ENCODE data around the gene LAMC1.

Gene LAMC1

DNA sequence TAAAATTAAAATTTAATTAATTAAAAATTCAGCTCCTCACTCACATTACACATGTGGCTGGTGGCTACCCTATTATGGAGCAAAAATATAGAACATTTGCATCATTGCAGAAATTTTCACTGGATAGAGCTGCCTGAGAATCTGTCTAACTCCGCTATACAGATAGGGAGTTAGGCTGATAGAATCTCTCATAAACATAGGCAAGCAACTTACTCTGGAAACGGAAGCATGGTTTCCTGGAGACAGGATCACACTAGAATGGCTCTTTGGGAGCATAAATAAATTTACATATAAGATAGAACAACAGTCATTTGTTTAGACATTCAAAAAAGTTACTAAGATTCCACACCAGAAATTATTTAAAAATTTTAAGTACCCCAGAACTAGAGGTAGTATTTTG lies 150.6 kb downstream of the LAMC1 start:
- no peak for DNase-seq (ENCODE audit: low read depth)
- in situ Hi-C loops (cut with HindIII; ENCODE audit: low sequenced_read_pairs): no loop called here
- TF ChIP-seq, protein P1, sequence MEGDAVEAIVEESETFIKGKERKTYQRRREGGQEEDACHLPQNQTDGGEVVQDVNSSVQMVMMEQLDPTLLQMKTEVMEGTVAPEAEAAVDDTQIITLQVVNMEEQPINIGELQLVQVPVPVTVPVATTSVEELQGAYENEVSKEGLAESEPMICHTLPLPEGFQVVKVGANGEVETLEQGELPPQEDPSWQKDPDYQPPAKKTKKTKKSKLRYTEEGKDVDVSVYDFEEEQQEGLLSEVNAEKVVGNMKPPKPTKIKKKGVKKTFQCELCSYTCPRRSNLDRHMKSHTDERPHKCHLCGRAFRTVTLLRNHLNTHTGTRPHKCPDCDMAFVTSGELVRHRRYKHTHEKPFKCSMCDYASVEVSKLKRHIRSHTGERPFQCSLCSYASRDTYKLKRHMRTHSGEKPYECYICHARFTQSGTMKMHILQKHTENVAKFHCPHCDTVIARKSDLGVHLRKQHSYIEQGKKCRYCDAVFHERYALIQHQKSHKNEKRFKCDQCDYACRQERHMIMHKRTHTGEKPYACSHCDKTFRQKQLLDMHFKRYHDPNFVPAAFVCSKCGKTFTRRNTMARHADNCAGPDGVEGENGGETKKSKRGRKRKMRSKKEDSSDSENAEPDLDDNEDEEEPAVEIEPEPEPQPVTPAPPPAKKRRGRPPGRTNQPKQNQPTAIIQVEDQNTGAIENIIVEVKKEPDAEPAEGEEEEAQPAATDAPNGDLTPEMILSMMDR (IDR thresholded peaks at IDR 0.05; ENCODE audit: low read depth, low read length, missing control alignments): no peak
- H3K4me3 ChIP-seq (ENCODE audit: low read depth, low read length): no peak overlapping the region

DNA sequence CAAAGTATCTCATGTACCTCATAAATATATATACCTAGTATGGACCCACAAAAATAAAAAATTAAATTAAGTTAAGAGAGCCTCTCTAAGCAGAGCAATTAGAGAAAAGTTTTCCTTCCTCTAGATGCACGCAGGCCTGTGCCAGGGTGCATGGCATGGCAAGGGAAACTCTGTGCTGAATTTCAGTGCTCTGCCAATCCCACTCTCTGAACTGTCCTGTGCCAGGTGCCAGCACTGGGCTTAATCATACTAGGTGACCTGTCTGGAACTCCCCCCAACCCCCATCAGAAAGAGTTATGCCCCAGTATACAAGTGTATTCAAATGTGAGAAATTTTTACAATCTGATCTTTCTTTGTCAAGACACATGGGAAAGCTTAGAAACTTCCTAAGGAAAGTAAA lies 152.4 kb downstream of the LAMC1 start:
- DNase-seq (ENCODE audit: low read depth): no peak
- in situ Hi-C loops (cut with HindIII; ENCODE audit: low sequenced_read_pairs): no loop called here
- no peak overlapping the region for H3K4me3 ChIP-seq (ENCODE audit: low read depth, low read length)
- TF ChIP-seq, protein P1 (IDR thresholded peaks at IDR 0.05; ENCODE audit: low read depth, low read length, missing control alignments): no peak

DNA sequence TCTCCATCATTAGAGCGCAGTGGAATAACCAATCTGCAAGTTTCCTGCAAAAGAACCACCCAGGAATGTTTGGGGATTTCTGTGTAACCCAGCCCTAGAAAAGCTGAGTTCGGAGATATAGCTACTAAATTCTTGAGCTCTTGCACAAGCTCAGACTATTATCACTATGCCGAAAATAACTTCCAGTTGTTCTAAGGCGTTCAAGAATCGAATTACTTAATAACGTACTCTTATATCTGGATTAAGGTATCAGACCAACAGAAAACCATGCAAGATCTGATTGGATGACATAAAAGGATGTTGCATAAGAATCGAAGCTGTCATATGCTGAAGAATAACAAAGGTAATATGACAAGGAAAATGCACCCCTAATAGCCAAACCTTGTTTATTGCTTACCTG lies 155.3 kb downstream of the LAMC1 start:
- TF ChIP-seq, protein P1 (IDR thresholded peaks at IDR 0.05; ENCODE audit: low read depth, low read length, missing control alignments): no peak
- no peak for DNase-seq (ENCODE audit: low read depth)
- in situ Hi-C loops (cut with HindIII; ENCODE audit: low sequenced_read_pairs): no loop called here
- no peak overlapping the region for H3K4me3 ChIP-seq (ENCODE audit: low read depth, low read length)

DNA sequence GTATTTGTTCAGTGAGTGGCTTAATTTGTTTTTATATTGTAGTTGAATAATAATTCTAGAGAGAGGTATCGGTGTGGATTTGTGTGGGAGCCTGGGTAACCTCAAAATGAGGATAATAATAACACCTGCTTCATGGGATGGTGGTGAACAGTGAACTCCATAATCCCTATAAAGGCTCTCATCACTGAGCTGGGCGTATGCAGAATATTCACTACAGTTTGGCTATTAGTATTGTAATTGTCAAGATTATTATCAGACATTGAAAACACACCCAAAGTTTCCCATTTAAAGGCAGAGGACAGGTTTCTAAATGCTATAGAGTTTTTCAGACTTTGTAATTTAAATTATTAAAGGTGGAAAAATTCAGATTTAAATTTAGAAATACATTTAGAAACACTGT lies 155.8 kb downstream of the LAMC1 start:
- TF ChIP-seq, protein P1 (IDR thresholded peaks at IDR 0.05; ENCODE audit: low read depth, low read length, missing control alignments): no peak
- no peak overlapping the region for H3K4me3 ChIP-seq (ENCODE audit: low read depth, low read length)
- in situ Hi-C loops (cut with HindIII; ENCODE audit: low sequenced_read_pairs): no loop called here
- DNase-seq (ENCODE audit: low read depth): no peak

DNA sequence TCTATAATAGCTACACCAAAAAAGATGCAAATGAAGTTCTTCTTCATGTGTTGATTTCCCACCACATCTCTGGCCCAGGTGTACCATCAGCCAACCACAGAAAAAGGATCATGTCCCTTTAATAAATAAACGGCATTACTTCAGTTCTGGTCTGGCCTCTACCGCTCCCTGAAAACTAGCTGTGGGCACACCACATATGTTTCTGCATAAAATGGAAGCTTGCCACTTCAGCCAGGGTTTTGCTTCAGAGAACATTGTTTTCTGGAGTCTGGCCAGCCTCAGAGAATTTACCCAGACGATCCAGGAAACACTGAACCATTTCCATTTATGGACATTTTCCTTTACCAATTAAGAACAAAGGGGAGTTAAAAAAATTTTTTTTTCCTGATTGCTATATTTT lies 157.0 kb downstream of the LAMC1 start:
- in situ Hi-C loops (cut with HindIII; ENCODE audit: low sequenced_read_pairs): no loop called here
- TF ChIP-seq, protein P1 (IDR thresholded peaks at IDR 0.05; ENCODE audit: low read depth, low read length, missing control alignments): no peak
- H3K4me3 ChIP-seq (ENCODE audit: low read depth, low read length): no peak overlapping the region
- DNase-seq (ENCODE audit: low read depth): peak; percentile 96

DNA sequence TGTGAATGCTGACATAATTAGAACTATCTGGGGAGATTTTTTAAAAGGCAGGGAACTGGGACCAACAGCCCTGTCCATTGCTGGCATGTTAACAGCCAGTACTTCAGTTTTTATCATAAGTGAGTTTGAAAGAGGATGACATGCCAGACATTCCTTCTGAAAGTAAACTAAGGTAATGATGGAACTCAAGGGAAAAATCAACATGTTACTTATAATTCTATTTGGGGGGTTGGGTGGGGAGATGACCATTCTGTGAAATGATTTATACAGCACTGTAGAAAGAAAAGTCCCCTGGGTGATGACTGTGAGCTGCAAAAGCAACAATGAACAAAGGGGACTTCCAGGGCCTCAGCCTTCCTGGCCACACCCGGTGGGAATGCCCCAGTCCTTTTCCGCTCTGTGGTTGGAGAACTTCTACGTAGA lies 157.4 kb downstream of the LAMC1 start:
- H3K4me3 ChIP-seq (ENCODE audit: low read depth, low read length): no peak overlapping the region
- peak; percentile 47 for DNase-seq (ENCODE audit: low read depth)
- TF ChIP-seq, protein P1 (IDR thresholded peaks at IDR 0.05; ENCODE audit: low read depth, low read length, missing control alignments): no peak
- in situ Hi-C loops (cut with HindIII; ENCODE audit: low sequenced_read_pairs): no loop called here

Measured in astrocyte of the cerebellum (primary cell).